AG04449 (cell line): ENCODE results near the gene SIPA1.

Source experiments
- CTCF ChIA-PET: fragments of 350-600 bp; formaldehyde crosslinking; extraction: SDS; loops from one replicate; lab custom pipeline; 2021; ENCODE audit warnings: antibody characterized with exemption; lab: Yijun Ruan, JAX
- POLR2A ChIA-PET: fragments of 400-600, 350-600 bp; formaldehyde crosslinking; extraction: SDS; loops from one replicate; lab custom pipeline; 2020; ENCODE audit warnings: antibody characterized with exemption, inconsistent platforms; lab: Yijun Ruan, JAX
- DNase-seq: peaks from one replicate; pipeline ENCODE4 v3.0.0-alpha.2; 2010; ENCODE audit warnings: low read depth, low spot score
- H3K4me3 ChIP-seq: 2 replicates; pipeline ENCODE4 v1.5.1; 2011; ENCODE audit warnings: low read depth, mild to moderate bottlenecking, control low read depth, low read length
- TF ChIP-seq, protein P1 (sequence below): IDR thresholded peaks from one replicate; pipeline ENCODE4 v1.5.1; 2011; ENCODE audit warnings: mild to moderate bottlenecking, moderate library complexity, low read length, control low read depth, inconsistent platforms; ENCODE audit not compliant: insufficient read depth; ENCODE audit errors: missing control alignments

SIPA1 gene

DNA sequence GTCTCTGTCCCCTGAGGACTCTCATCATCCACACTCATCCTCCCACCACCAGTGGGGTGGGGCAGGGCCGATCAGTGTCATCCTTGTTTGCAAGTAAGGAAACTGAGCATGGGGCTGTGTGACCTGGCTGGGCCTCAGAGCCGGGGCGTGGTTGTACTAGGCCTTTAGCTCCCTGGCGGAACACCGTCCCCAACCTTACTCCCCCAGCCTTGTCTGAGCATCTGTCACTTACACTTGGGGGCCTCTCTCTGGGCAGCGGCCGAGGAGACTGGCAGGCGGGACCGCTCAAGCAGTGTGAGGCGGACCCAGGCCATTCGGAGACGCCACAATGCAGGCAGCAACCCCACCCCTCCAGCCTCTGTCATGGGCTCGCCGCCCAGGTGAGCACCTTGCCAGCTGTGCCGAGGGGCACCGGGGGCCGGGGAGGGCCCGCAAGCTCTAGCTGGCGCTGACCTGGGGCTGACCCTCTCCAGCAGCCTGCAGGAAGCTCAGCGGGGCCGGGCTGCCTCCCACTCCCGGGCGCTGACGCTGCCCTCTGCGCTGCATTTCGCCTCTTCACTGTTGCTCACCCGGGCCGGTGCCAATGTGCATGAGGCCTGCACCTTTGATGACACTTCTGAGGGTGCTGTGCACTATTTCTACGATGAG is 18.5 kb upstream of the SIPA1 start:
- DNase-seq = no peak
- H3K4me3 ChIP-seq = no peak overlapping the region
- TF ChIP-seq, protein P1, sequence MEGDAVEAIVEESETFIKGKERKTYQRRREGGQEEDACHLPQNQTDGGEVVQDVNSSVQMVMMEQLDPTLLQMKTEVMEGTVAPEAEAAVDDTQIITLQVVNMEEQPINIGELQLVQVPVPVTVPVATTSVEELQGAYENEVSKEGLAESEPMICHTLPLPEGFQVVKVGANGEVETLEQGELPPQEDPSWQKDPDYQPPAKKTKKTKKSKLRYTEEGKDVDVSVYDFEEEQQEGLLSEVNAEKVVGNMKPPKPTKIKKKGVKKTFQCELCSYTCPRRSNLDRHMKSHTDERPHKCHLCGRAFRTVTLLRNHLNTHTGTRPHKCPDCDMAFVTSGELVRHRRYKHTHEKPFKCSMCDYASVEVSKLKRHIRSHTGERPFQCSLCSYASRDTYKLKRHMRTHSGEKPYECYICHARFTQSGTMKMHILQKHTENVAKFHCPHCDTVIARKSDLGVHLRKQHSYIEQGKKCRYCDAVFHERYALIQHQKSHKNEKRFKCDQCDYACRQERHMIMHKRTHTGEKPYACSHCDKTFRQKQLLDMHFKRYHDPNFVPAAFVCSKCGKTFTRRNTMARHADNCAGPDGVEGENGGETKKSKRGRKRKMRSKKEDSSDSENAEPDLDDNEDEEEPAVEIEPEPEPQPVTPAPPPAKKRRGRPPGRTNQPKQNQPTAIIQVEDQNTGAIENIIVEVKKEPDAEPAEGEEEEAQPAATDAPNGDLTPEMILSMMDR = no peak
- ChIA-PET CTCF (interaction anchor here (0.6 to 1.8 kb wide), 2 partner anchors 23 to 78 kb away, joined by 3 to 10 read pairs; no protein-coding TSS in a partner anchor), POLR2A (no interaction called here)

- ChIA-PET POLR2A (no interaction called here), CTCF (no interaction called here)
- DNase-seq = no peak
- TF ChIP-seq, protein P1 = no peak
- H3K4me3 ChIP-seq = no peak overlapping the region
Measured at GRCh38 chr11:65620666-65621065, 17.2 kb upstream of the SIPA1 start.

DNA sequence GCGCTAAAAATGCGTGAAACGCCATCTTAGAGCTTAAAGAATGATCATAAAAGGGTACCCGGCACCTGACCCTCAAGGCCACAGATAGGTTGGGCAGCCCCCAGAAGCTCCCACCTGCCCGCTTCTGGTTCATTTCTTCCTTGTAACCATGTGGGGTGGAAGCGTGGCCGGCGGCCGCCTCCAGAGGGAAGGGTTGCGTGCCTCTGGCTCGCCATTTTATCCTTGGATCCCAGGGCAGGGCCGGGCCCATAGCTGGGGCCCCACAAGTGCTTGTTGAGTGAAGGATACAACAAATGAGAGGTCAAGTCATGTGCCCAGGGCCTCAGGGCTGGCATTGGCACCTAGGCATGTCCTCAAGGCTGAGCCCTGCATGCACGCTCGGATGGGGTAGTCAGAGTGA is 16.4 kb upstream of the SIPA1 start:
- DNase-seq = no peak
- no peak overlapping the region for H3K4me3 ChIP-seq
- TF ChIP-seq, protein P1 = no peak
- ChIA-PET CTCF (no interaction called here), POLR2A (no interaction called here)

GRCh38 chr11:65622011-65622410 is 15.9 kb upstream of the SIPA1 start:
- TF ChIP-seq, protein P1 = no peak
- POLR2A ChIA-PET = no interaction called here
- no peak for DNase-seq
- no peak overlapping the region for H3K4me3 ChIP-seq
- CTCF ChIA-PET = interaction anchor here (0.8 kb wide), 1 partner anchor 16 kb away, joined by 5 read pairs; the partner anchor contains the start of gene SIPA1

DNA sequence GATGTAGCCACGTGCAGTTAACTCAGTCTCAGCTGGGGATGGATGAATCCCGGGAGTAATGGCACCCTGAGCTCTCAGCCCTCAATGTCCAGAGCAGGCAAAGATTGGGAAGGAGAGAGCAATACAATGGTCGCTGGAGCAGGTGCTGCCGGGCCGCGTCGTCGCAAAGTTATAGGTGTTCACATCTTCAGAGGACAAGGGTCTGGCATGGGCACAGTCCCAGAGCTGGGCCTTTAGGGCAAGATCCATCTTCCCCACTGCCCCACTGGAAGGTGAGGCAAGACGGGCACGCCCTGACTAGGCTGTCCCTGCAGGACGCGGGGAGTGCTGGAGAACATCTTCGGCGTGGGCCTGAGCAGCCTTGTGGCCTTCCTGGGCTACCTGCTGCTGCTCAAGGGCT is 14.7 kb upstream of the SIPA1 start:
- no peak for DNase-seq
- TF ChIP-seq, protein P1 = no peak
- no peak overlapping the region for H3K4me3 ChIP-seq
- ChIA-PET CTCF (interaction anchor here (0.8 to 1.1 kb wide), 2 partner anchors 15 to 82 kb away, joined by 3 to 5 read pairs; partner anchors contain the start of gene SIPA1), POLR2A (interaction anchor here (0.6 kb wide), 1 partner anchor 98 kb away, joined by 3 read pairs; no protein-coding TSS in a partner anchor)

- POLR2A ChIA-PET = interaction anchor here (0.6 kb wide), 1 partner anchor 97 kb away, joined by 3 read pairs; no protein-coding TSS in a partner anchor
- CTCF ChIA-PET = interaction anchor here (1.1 kb wide), 1 partner anchor 82 kb away, joined by 3 read pairs; no protein-coding TSS in a partner anchor
- no peak overlapping the region for H3K4me3 ChIP-seq
- DNase-seq = no peak
- TF ChIP-seq, protein P1 = no peak
Measured at GRCh38 chr11:65623852-65624616, 13.9 kb upstream of the SIPA1 start.
